ENCODE measurements around the gene UBE2G1. TPM values are rescaled to one million over a fixed set of nuclear protein-coding genes. Genes with fewer than 3 reads are reported as not detected.

Gene UBE2G1
- total and polyA plus RNA-seq, 9 of the 15 experiments (the other 6 are each of a cell fraction or from before 2014, with no cell fraction given) = 10.1 to 65.9 (median 29.7) TPM

DNA sequence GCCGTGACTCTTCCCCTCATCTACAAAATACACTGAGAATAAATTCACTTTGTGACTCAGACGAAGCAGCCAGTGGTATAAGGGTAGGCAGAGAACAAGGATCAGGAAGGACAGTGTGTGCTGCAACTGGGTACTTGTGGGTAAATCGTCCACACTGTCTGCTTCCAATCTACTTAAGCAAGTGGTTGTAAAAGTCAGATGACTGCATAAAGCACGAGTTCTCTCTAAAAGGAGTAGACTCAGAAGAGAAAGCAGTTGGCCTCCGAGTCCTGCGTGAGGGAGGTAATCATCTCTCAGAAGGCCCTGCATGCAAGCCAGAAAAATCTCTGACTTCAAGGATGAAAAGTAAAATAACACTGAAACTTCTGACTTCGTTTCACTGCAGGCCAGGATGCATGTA is 145.8 kb downstream of the UBE2G1 start:
- FAIRE-seq = no peak
- in situ Hi-C loops (cut with MboI) = no loop called here
- BruUV-seq (replicated peaks) = no TSS peak

More for the DNA sequence above, 145.8 kb downstream of the UBE2G1 start:
- H3K27ac ChIP-seq (ENCODE audit: extremely low read depth, low read depth, low read length) = no peak overlapping the region
- no peak for ATAC-seq
- no peak overlapping the region for H3K9ac ChIP-seq (ENCODE audit: insufficient read depth in 1 of 2, low read depth in 2 of 2, low read length in 2 of 2)
- no peaks in the 10 kb centered on the region for H3K79me2 ChIP-seq (ENCODE audit: control insufficient read depth, insufficient read depth, low read length)
- H3K4me1 ChIP-seq (replicated peaks in 1 of 2; ENCODE audit: control insufficient read depth in 2 of 2, insufficient read depth in 2 of 2, low read length in 2 of 2) = no peaks in the 10 kb centered on the region; a peak in 1 of 5 replicates
- no peak for DNase-seq (ENCODE audit: extremely low read depth in 1 of 4, low spot score in 3 of 4)
- H4K20me1 ChIP-seq (replicated peaks; ENCODE audit: control insufficient read depth, insufficient read depth, low read length) = no peaks in the 10 kb centered on the region
- no peaks in the 10 kb centered on the region for H3K9me3 ChIP-seq (replicated peaks; ENCODE audit: control insufficient read depth, insufficient read depth, low read depth, low read length)
- POLR2A ChIA-PET = no interaction called here
- intact Hi-C loops (cut with micrococcal nuclease) = no loop called here
- H2AFZ ChIP-seq (ENCODE audit: low read depth, low read length) = no peak overlapping the region
- TF ChIP-seq KAT2B (IDR thresholded peaks at IDR 0.05; ENCODE audit: low read depth, low read length) = no peak
- no peak for TF ChIP-seq BMI1 (IDR thresholded peaks at IDR 0.05; ENCODE audit: low read length)
- TF ChIP-seq ZNF165 (CRISPR knock-in tag; IDR thresholded peaks at IDR 0.05; ENCODE audit: borderline replicate concordance) = no peak
- TF ChIP-seq ZNF431 (CRISPR knock-in tag; IDR thresholded peaks at IDR 0.05) = no peak
- TF ChIP-seq NFE2 (IDR thresholded peaks at IDR 0.05; ENCODE audit: low read depth) = no peak
- TF ChIP-seq CGGBP1 (CRISPR knock-in tag; IDR thresholded peaks at IDR 0.05) = no peak
- TF ChIP-seq ZNF507 (tag; conservative IDR thresholded peaks at IDR 0.05) = no peak
- no peak for TF ChIP-seq NCOR1 (IDR thresholded peaks at IDR 0.05)
- no peak for TF ChIP-seq DDX20 (tag; IDR thresholded peaks at IDR 0.05; ENCODE audit: low read depth)
- H3K36me3 ChIP-seq (ENCODE audit: control insufficient read depth, insufficient read depth, low read length) = peaks cover 30% of the 10 kb centered on the region; the same call in 2 of the 3 replicates
- no peak overlapping the region for H3K4me2 ChIP-seq (ENCODE audit: insufficient read depth, low read length)
- H3K9me1 ChIP-seq (ENCODE audit: control insufficient read depth, insufficient read depth, low read length) = no peaks in the 10 kb centered on the region
- no peak overlapping the region for H3K4me3 ChIP-seq
- H3K27me3 ChIP-seq (ENCODE audit: control insufficient read depth in 2 of 2, insufficient read depth in 2 of 2, low read length in 2 of 2) = no peaks in the 10 kb centered on the region
- 49% methylated on average over 6 of the region's 7 CpGs for WGBS (ENCODE audit: insufficient coverage, low coverage, missing lambda C conversion rate)
- CTCF ChIA-PET (ENCODE audit: low intra/inter-chr PET ratio) = no interaction called here

Small RNA genes lying within 50 kb of the gene (small RNA-seq; reads per million reads assigned to genes)
- gene RN7SL774P = not detected

Other genes with a start within 250 kb of the UBE2G1 start
Only the 7 nearest of the 8 such genes appear.
- gene CYB5D2, start 223.5 kb downstream of the UBE2G1 start, total RNA-seq (2014; rRNA removed) = 3.9 and 4.5 TPM in 2 replicates
- 1.8 TPM in 2 replicates for gene CYB5D2, start 223.5 kb downstream of the UBE2G1 start, total RNA-seq (2014; rRNA removed; fragmentation: Illumina TruSeq; extraction: Trizol)
- gene CYB5D2, start 223.5 kb downstream of the UBE2G1 start, total RNA-seq (2015; rRNA removed; fragmentation: Illumina TruSeq; extraction: Trizol) = 2.5 and 3.0 TPM in 2 replicates
- 2.8 TPM in 2 replicates for gene CYB5D2, start 223.5 kb downstream of the UBE2G1 start, total RNA-seq (2021)
- 3.2 and 4.1 TPM in 2 replicates for gene CYB5D2, start 223.5 kb downstream of the UBE2G1 start, polyA plus RNA-seq (2011; rRNA removed)
- 2.8 and 3.7 TPM in 2 replicates for gene CYB5D2, start 223.5 kb downstream of the UBE2G1 start, polyA plus RNA-seq (2014; fragmentation: Illumina TruSeq; extraction: Trizol)
- gene CYB5D2, start 223.5 kb downstream of the UBE2G1 start, polyA plus RNA-seq (2014; fragmentation: Nextera tagmentation; extraction: Ambion mirVana) = 1 to 10 TPM in 1 of 2 experiments, under 1 TPM in 1; 0.99 to 1.4 TPM
- 5.1 and 6.0 TPM in 2 replicates for gene CYB5D2, start 223.5 kb downstream of the UBE2G1 start, polyA plus RNA-seq (2014; rRNA removed)
- 9.4 and 10.7 TPM in 2 replicates for gene ANKFY1, start 102.7 kb downstream of the UBE2G1 start, total RNA-seq (2014; rRNA removed)
- gene ANKFY1, start 102.7 kb downstream of the UBE2G1 start, total RNA-seq (2014; rRNA removed; fragmentation: Illumina TruSeq; extraction: Trizol) = 11.5 and 13.6 TPM in 2 replicates
- gene ANKFY1, start 102.7 kb downstream of the UBE2G1 start, total RNA-seq (2015; rRNA removed; fragmentation: Illumina TruSeq; extraction: Trizol) = 12.2 and 12.7 TPM in 2 replicates
- 25.6 and 27.6 TPM in 2 replicates for gene ANKFY1, start 102.7 kb downstream of the UBE2G1 start, total RNA-seq (2021)
- gene ANKFY1, start 102.7 kb downstream of the UBE2G1 start, polyA plus RNA-seq (2011; rRNA removed) = 11.7 and 16.6 TPM in 2 replicates
- 14.3 and 16.8 TPM in 2 replicates for gene ANKFY1, start 102.7 kb downstream of the UBE2G1 start, polyA plus RNA-seq (2014; fragmentation: Illumina TruSeq; extraction: Trizol)
- gene ANKFY1, start 102.7 kb downstream of the UBE2G1 start, polyA plus RNA-seq (2014; fragmentation: Nextera tagmentation; extraction: Ambion mirVana) = 1 to 10 TPM; 4.3 to 4.6 TPM
- 13.0 TPM in 2 replicates for gene ANKFY1, start 102.7 kb downstream of the UBE2G1 start, polyA plus RNA-seq (2014; rRNA removed)
- not detected in 2 replicates for gene SPNS3, start 67.3 kb upstream of the UBE2G1 start, total RNA-seq (2014; rRNA removed)
- gene SPNS3, start 67.3 kb upstream of the UBE2G1 start, total RNA-seq (2014; rRNA removed; fragmentation: Illumina TruSeq; extraction: Trizol) = not detected in 2 replicates
- not detected in 2 replicates for gene SPNS3, start 67.3 kb upstream of the UBE2G1 start, total RNA-seq (2015; rRNA removed; fragmentation: Illumina TruSeq; extraction: Trizol)
- not detected in 2 replicates for gene SPNS3, start 67.3 kb upstream of the UBE2G1 start, total RNA-seq (2021)
- gene SPNS3, start 67.3 kb upstream of the UBE2G1 start, polyA plus RNA-seq (2011; rRNA removed) = not detected in 2 replicates
- gene SPNS3, start 67.3 kb upstream of the UBE2G1 start, polyA plus RNA-seq (2014; fragmentation: Illumina TruSeq; extraction: Trizol) = not detected in 2 replicates
- gene SPNS3, start 67.3 kb upstream of the UBE2G1 start, polyA plus RNA-seq (2014; fragmentation: Nextera tagmentation; extraction: Ambion mirVana) = not detected
- gene SPNS3, start 67.3 kb upstream of the UBE2G1 start, polyA plus RNA-seq (2014; rRNA removed) = 0.05 TPM in 1 of 2 replicates, not detected in the other
- not detected in 2 replicates for gene SPNS2, start 132.2 kb upstream of the UBE2G1 start, total RNA-seq (2014; rRNA removed)
- not detected in 2 replicates for gene SPNS2, start 132.2 kb upstream of the UBE2G1 start, total RNA-seq (2014; rRNA removed; fragmentation: Illumina TruSeq; extraction: Trizol)
- gene SPNS2, start 132.2 kb upstream of the UBE2G1 start, total RNA-seq (2015; rRNA removed; fragmentation: Illumina TruSeq; extraction: Trizol) = not detected in 2 replicates
- gene SPNS2, start 132.2 kb upstream of the UBE2G1 start, total RNA-seq (2021) = 0.07 TPM in 1 of 2 replicates, not detected in the other
- 0.06 TPM in 1 of 2 replicates, not detected in the other for gene SPNS2, start 132.2 kb upstream of the UBE2G1 start, polyA plus RNA-seq (2011; rRNA removed)
- gene SPNS2, start 132.2 kb upstream of the UBE2G1 start, polyA plus RNA-seq (2014; fragmentation: Illumina TruSeq; extraction: Trizol) = not detected in 2 replicates
- gene SPNS2, start 132.2 kb upstream of the UBE2G1 start, polyA plus RNA-seq (2014; fragmentation: Nextera tagmentation; extraction: Ambion mirVana) = not detected
- not detected in 2 replicates for gene SPNS2, start 132.2 kb upstream of the UBE2G1 start, polyA plus RNA-seq (2014; rRNA removed)
- 109 and 132 TPM in 2 replicates for gene MYBBP1A, start 188.7 kb upstream of the UBE2G1 start, total RNA-seq (2014; rRNA removed)
- 19.8 and 23.3 TPM in 2 replicates for gene MYBBP1A, start 188.7 kb upstream of the UBE2G1 start, total RNA-seq (2014; rRNA removed; fragmentation: Illumina TruSeq; extraction: Trizol)
- 47.2 and 47.6 TPM in 2 replicates for gene MYBBP1A, start 188.7 kb upstream of the UBE2G1 start, total RNA-seq (2015; rRNA removed; fragmentation: Illumina TruSeq; extraction: Trizol)
- 107 and 114 TPM in 2 replicates for gene MYBBP1A, start 188.7 kb upstream of the UBE2G1 start, total RNA-seq (2021)
- gene MYBBP1A, start 188.7 kb upstream of the UBE2G1 start, polyA plus RNA-seq (2011; rRNA removed) = 17.7 and 32.4 TPM in 2 replicates
- 70.7 and 73.8 TPM in 2 replicates for gene MYBBP1A, start 188.7 kb upstream of the UBE2G1 start, polyA plus RNA-seq (2014; fragmentation: Illumina TruSeq; extraction: Trizol)
- 1 to 10 TPM; 2.0 to 2.4 TPM for gene MYBBP1A, start 188.7 kb upstream of the UBE2G1 start, polyA plus RNA-seq (2014; fragmentation: Nextera tagmentation; extraction: Ambion mirVana)
- gene MYBBP1A, start 188.7 kb upstream of the UBE2G1 start, polyA plus RNA-seq (2014; rRNA removed) = 69.7 and 77.2 TPM in 2 replicates
- not detected in 2 replicates for gene GGT6, start 193.9 kb upstream of the UBE2G1 start, total RNA-seq (2014; rRNA removed)
- not detected in 2 replicates for gene GGT6, start 193.9 kb upstream of the UBE2G1 start, total RNA-seq (2014; rRNA removed; fragmentation: Illumina TruSeq; extraction: Trizol)
- not detected in 2 replicates for gene GGT6, start 193.9 kb upstream of the UBE2G1 start, total RNA-seq (2015; rRNA removed; fragmentation: Illumina TruSeq; extraction: Trizol)
- 0.09 TPM in 1 of 2 replicates, not detected in the other for gene GGT6, start 193.9 kb upstream of the UBE2G1 start, total RNA-seq (2021)
- gene GGT6, start 193.9 kb upstream of the UBE2G1 start, polyA plus RNA-seq (2011; rRNA removed) = not detected in 2 replicates
- gene GGT6, start 193.9 kb upstream of the UBE2G1 start, polyA plus RNA-seq (2014; fragmentation: Illumina TruSeq; extraction: Trizol) = not detected in 2 replicates
- gene GGT6, start 193.9 kb upstream of the UBE2G1 start, polyA plus RNA-seq (2014; fragmentation: Nextera tagmentation; extraction: Ambion mirVana) = not detected
- 0.42 TPM in 1 of 2 replicates, not detected in the other for gene GGT6, start 193.9 kb upstream of the UBE2G1 start, polyA plus RNA-seq (2014; rRNA removed)
- gene SMTNL2, start 217.9 kb upstream of the UBE2G1 start, total RNA-seq (2014; rRNA removed) = not detected in 2 replicates
- gene SMTNL2, start 217.9 kb upstream of the UBE2G1 start, total RNA-seq (2014; rRNA removed; fragmentation: Illumina TruSeq; extraction: Trizol) = not detected in 2 replicates
- not detected in 2 replicates for gene SMTNL2, start 217.9 kb upstream of the UBE2G1 start, total RNA-seq (2015; rRNA removed; fragmentation: Illumina TruSeq; extraction: Trizol)
- gene SMTNL2, start 217.9 kb upstream of the UBE2G1 start, total RNA-seq (2021) = not detected in 2 replicates
- 0.04 TPM in 1 of 2 replicates, not detected in the other for gene SMTNL2, start 217.9 kb upstream of the UBE2G1 start, polyA plus RNA-seq (2011; rRNA removed)
- gene SMTNL2, start 217.9 kb upstream of the UBE2G1 start, polyA plus RNA-seq (2014; fragmentation: Illumina TruSeq; extraction: Trizol) = not detected in 2 replicates
- not detected for gene SMTNL2, start 217.9 kb upstream of the UBE2G1 start, polyA plus RNA-seq (2014; fragmentation: Nextera tagmentation; extraction: Ambion mirVana)
- not detected in 2 replicates for gene SMTNL2, start 217.9 kb upstream of the UBE2G1 start, polyA plus RNA-seq (2014; rRNA removed)

All from K562 (cell line).